Fibroblast of the aortic adventitia (primary cell): ENCODE measurements around the gene PUS7L. TPM values are rescaled to one million over a fixed set of nuclear protein-coding genes. Genes with fewer than 3 reads are reported as not detected.
A peak's percentile ranks its signal among the peaks of the same experiment; 100 is the strongest.

ENCODE experiments used
- DNase-seq: peaks from one replicate; pipeline ENCODE4 v3.0.0-alpha.2; 2010; ENCODE audit warnings: low read depth
- H3K4me3 ChIP-seq: 2 replicates; pipeline ENCODE4 v1.5.1; 2011; ENCODE audit warnings: low read depth, mild to moderate bottlenecking, control low read depth, low read length, moderate library complexity
- CTCF ChIP-seq: IDR thresholded peaks from 2 replicates; pipeline ENCODE4 v1.5.1; 2011; ENCODE audit warnings: mild to moderate bottlenecking, low read length, control low read depth, inconsistent platforms; ENCODE audit not compliant: insufficient read depth
- total RNA-seq: library from RNA; depleted of rRNA; stranded (reverse); fragments of >200 nt; gene quantifications from 2 replicates; pipeline ENCODE4 v1.2.3, GENCODE V29; 2012; ENCODE audit warnings: low replicate concordance

The PUS7L gene
- total RNA-seq = 27.9 and 29.4 TPM in 2 replicates

- H3K4me3 ChIP-seq = peak within 1 kb of the TSS; percentile 92
- DNase-seq = peak; percentile 97
- peak; percentile 56 for TF ChIP-seq CTCF
These were observed at the start of gene PUS7L, which contains the start of gene IRAK4 for GRCh38 chr12:43758728-43759563. Gene PUS7L (minus strand): TSS chr12:43758790. CDS start chr12:43755245, 3,545 bp downstream. Gene IRAK4 (plus strand): TSS chr12:43758951. CDS start chr12:43768112, 9,161 bp downstream.

GRCh38 chr12:43807386-43807785 lies 48.8 kb upstream of the PUS7L start:
- H3K4me3 ChIP-seq = no peak overlapping the region
- DNase-seq = no peak
- no peak for TF ChIP-seq CTCF

- H3K4me3 ChIP-seq = peak overlapping the region; percentile 85
- no peak for DNase-seq
- TF ChIP-seq CTCF = no peak
These were observed 48.1 kb upstream of the PUS7L start for GRCh38 chr12:43806737-43807072.

- peak; percentile 51 for TF ChIP-seq CTCF
- peak within 1 kb of the TSS; percentile 85 for H3K4me3 ChIP-seq
- peak; percentile 57 for DNase-seq
These were observed 47.5 kb upstream of the PUS7L start, which contains the start of gene TWF1 for GRCh38 chr12:43805860-43806736. Gene TWF1 (minus strand): TSS chr12:43806317. CDS start chr12:43806245, 72 bp downstream.

- H3K4me3 ChIP-seq = peak overlapping the region; percentile 85
- peak; percentile 13 for DNase-seq
- no peak for TF ChIP-seq CTCF
These were observed 46.7 kb upstream of the PUS7L start for GRCh38 chr12:43805149-43805859.

GRCh38 chr12:43797561-43798217 lies 39.1 kb upstream of the PUS7L start:
- no peak for DNase-seq
- TF ChIP-seq CTCF = no peak

More at GRCh38 chr12:43797561-43798217, 39.1 kb upstream of the PUS7L start:
- H3K4me3 ChIP-seq = no peak overlapping the region
